ENCODE data around the gene HCN2.

GRCh38 chr19:616062-616700 lies 26.5 kb downstream of the HCN2 start:
- no peak for TF ChIP-seq POLR2A (IDR thresholded peaks at IDR 0.05; ENCODE audit: control extremely low read depth in 1 of 2, low read depth in 2 of 2, low read length in 2 of 2)
- TF ChIP-seq EP300 (IDR thresholded peaks at IDR 0.05; ENCODE audit: borderline replicate concordance in 1 of 2, low read depth in 2 of 2, low read length in 2 of 2): no peak
- TF ChIP-seq, protein P1, sequence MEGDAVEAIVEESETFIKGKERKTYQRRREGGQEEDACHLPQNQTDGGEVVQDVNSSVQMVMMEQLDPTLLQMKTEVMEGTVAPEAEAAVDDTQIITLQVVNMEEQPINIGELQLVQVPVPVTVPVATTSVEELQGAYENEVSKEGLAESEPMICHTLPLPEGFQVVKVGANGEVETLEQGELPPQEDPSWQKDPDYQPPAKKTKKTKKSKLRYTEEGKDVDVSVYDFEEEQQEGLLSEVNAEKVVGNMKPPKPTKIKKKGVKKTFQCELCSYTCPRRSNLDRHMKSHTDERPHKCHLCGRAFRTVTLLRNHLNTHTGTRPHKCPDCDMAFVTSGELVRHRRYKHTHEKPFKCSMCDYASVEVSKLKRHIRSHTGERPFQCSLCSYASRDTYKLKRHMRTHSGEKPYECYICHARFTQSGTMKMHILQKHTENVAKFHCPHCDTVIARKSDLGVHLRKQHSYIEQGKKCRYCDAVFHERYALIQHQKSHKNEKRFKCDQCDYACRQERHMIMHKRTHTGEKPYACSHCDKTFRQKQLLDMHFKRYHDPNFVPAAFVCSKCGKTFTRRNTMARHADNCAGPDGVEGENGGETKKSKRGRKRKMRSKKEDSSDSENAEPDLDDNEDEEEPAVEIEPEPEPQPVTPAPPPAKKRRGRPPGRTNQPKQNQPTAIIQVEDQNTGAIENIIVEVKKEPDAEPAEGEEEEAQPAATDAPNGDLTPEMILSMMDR (IDR thresholded peaks at IDR 0.05; ENCODE audit: control extremely low read depth in 1 of 3, insufficient read depth in 1 of 3, low read depth in 1 of 3, low read length in 3 of 3): no peak
- TF ChIP-seq ZNF274 (IDR thresholded peaks at IDR 0.05; ENCODE audit: borderline replicate concordance, extremely low read depth, low read length): no peak
- no peak for TF ChIP-seq GABPA (IDR thresholded peaks at IDR 0.05; ENCODE audit: borderline replicate concordance, insufficient read depth, low read length)
- TF ChIP-seq SP2 (IDR thresholded peaks at IDR 0.05; ENCODE audit: low read length): no peak
- TF ChIP-seq KDM5A (IDR thresholded peaks at IDR 0.05; ENCODE audit: low read length): no peak
- no peak for TF ChIP-seq TAF1 (IDR thresholded peaks at IDR 0.05; ENCODE audit: low read depth, low read length)
- no peak for TF ChIP-seq RBBP5 (IDR thresholded peaks at IDR 0.05; ENCODE audit: borderline replicate concordance, low read depth, low read length)
- no peak for TF ChIP-seq JUND (IDR thresholded peaks at IDR 0.05; ENCODE audit: low read length)
